Sigmoid colon (tissue), 7 donors: ENCODE measurements around the gene SNX5. TPM values are rescaled to one million over a fixed set of nuclear protein-coding genes. Genes with fewer than 3 reads are reported as not detected.

Experiments used
- DNase-seq: peaks from one replicate; pipeline ENCODE4 v3.0.0-alpha.2; 2019
- H3K27ac ChIP-seq, 4 donors: fragments of 200-600 bp; sonication (generic); one replicate each; pipeline ENCODE4 v1.5.1; 2016 to 2019; ENCODE audit warnings: mild to moderate bottlenecking in 1 of 4
- H3K27me3 ChIP-seq, 3 donors: fragments of 200-600 bp; sonication (generic); one replicate each; pipeline ENCODE4 v1.5.1; 2019; ENCODE audit warnings: mild to moderate bottlenecking in 1 of 3
- H3K36me3 ChIP-seq, 4 donors: fragments of 200-600 bp; sonication (generic); one replicate each; pipeline ENCODE4 v1.5.1; 2016 to 2019
- H3K4me1 ChIP-seq, 4 donors: fragments of 200-600 bp; sonication (generic); one replicate each; pipeline ENCODE4 v1.5.1; 2017 to 2019
- H3K4me3 ChIP-seq, 4 donors: fragments of 200-600 bp; sonication (generic); one replicate each; pipeline ENCODE4 v1.5.1; 2017 to 2019; ENCODE audit warnings: mild to moderate bottlenecking in 2 of 4, moderate library complexity in 1 of 4
- H3K9me3 ChIP-seq, 4 donors: fragments of 200-600 bp in 3 of 4; sonication (generic) in 3 of 4; one replicate each; pipeline versions ENCODE4 v1.5.1 to v1.6.1; 2013 to 2019
- EP300 ChIP-seq, 4 donors: sonication (generic); formaldehyde crosslinking; IDR thresholded peaks; one replicate each; pipeline ENCODE4 v1.6.1; 2017; ENCODE audit warnings: antibody characterized with exemption in 4 of 4
- POLR2A ChIP-seq, 2 donors: fragments of 450-650 bp; IDR thresholded peaks; one replicate each; pipeline ENCODE4 v1.6.1; 2016; ENCODE audit warnings: antibody characterized with exemption in 2 of 2, mild to moderate bottlenecking in 2 of 2, moderate library complexity in 2 of 2
- POLR2AphosphoS5 ChIP-seq, 4 donors: sonication (generic); formaldehyde crosslinking; IDR thresholded peaks; one replicate each; pipeline ENCODE4 v1.6.1; 2017; ENCODE audit warnings: antibody characterized with exemption in 4 of 4
- WGBS, 2 donors: extraction: QIAGEN DNeasy Blood & Tissue Kit; methylation state at CpG; one replicate each; pipeline ENCODE4 v1.1.7; 2013; 5-methylcytosine and 5-hydroxymethylcytosine counted together
- intact Hi-C: fragments of 100-400 bp; cut with DNase I; formaldehyde crosslinking; loops from one replicate; pipeline ENCODE4 v1.15.1; 2023
- polyA plus RNA-seq, 3 donors: library from polyadenylated mRNA; stranded (reverse); fragments of 200-250 nt; gene quantifications; one replicate each; pipeline ENCODE4 v1.2.3, GENCODE V29; 2013
- total RNA-seq, 4 donors: library from RNA; depleted of rRNA; stranded (reverse); fragments of >200 nt; gene quantifications; one replicate each; pipeline ENCODE4 v1.1.0, GENCODE V29; 2016
- TF ChIP-seq, protein P1 (sequence below), 4 experiments: fragments of 450-650 bp in 3 of 4; fragments of 200-600 bp in 1 of 4; IDR thresholded peaks; one replicate each; pipeline ENCODE4 v1.5.1; 2016 to 2019; ENCODE audit warnings: antibody characterized with exemption in 4 of 4, mild to moderate bottlenecking in 3 of 4, moderate library complexity in 2 of 4
- donor health status: healthy with polysubstance abuse.
- donor health status: Bipolar disorder and iron deficiency.
- donor health status: healthy.

Gene SNX5
- total and polyA plus RNA-seq, 7 donors, result 69.0 to 98.5 (median 79.5) TPM

DNA sequence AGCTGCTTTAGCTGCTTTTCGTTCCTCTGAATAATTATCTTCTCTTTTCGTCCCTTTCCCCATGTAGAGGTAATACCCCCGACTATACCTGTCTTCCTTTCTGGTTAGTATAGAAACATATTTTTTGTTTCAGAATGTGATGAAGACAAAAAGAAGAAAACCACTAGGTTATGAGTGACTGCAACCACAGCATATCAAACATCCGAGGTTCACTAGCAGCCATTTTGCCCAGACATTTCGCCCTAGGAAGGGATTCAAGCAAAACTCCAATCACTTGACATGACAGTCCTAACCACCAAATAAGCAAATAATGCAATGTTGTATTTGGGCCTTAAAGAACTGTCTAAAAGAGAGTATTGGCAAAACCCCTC is 9.4 kb downstream of the SNX5 start:
- peak overlapping the region; percentile 74 to 79 (median 76) for H3K27ac ChIP-seq

GRCh38 chr20:17958373-17959256 is 10.0 kb downstream of the SNX5 start:
- TF ChIP-seq EP300 (IDR thresholded peaks at IDR 0.05) (no peak), POLR2A (IDR thresholded peaks at IDR 0.05) (no peak), POLR2AphosphoS5 (IDR thresholded peaks at IDR 0.05) (no peak)
- TF ChIP-seq, protein P1, sequence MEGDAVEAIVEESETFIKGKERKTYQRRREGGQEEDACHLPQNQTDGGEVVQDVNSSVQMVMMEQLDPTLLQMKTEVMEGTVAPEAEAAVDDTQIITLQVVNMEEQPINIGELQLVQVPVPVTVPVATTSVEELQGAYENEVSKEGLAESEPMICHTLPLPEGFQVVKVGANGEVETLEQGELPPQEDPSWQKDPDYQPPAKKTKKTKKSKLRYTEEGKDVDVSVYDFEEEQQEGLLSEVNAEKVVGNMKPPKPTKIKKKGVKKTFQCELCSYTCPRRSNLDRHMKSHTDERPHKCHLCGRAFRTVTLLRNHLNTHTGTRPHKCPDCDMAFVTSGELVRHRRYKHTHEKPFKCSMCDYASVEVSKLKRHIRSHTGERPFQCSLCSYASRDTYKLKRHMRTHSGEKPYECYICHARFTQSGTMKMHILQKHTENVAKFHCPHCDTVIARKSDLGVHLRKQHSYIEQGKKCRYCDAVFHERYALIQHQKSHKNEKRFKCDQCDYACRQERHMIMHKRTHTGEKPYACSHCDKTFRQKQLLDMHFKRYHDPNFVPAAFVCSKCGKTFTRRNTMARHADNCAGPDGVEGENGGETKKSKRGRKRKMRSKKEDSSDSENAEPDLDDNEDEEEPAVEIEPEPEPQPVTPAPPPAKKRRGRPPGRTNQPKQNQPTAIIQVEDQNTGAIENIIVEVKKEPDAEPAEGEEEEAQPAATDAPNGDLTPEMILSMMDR (IDR thresholded peaks at IDR 0.05), result no peak
- Histone ChIP-seq H3K27ac (peak overlapping the region; percentile 74 to 79 (median 76)), H3K4me1 (peaks cover 0 to 67% (median 64%) of the 10 kb centered on the region in 4 donors), H3K27me3 (no peaks in the 10 kb centered on the region), H3K9me3 (no peaks in the 10 kb centered on the region), H3K4me3 (no peak overlapping the region), H3K36me3 (peaks cover 7 to 31% (median 13%) of the 10 kb centered on the region in 4 donors)
- intact Hi-C loops, result no loop called here
- 19 to 40% methylated on average over 5 of the region's 5 CpGs for WGBS, 2 donors
- DNase-seq, result no peak

More for the DNA sequence above, 9.4 kb downstream of the SNX5 start:
- WGBS, 2 donors, result 53 to 56% methylated on average over 5 of the region's 5 CpGs
- H3K4me1 ChIP-seq, result peaks cover 0 to 73% (median 68%) of the 10 kb centered on the region in 4 donors
- intact Hi-C loops, result no loop called here
- H3K36me3 ChIP-seq, result peaks cover under 1 to 25% (median 10%) of the 10 kb centered on the region in 4 donors
- no peaks in the 10 kb centered on the region for H3K27me3 ChIP-seq
- TF ChIP-seq POLR2A (IDR thresholded peaks at IDR 0.05) (no peak), EP300 (IDR thresholded peaks at IDR 0.05) (no peak), POLR2AphosphoS5 (IDR thresholded peaks at IDR 0.05) (no peak)
- TF ChIP-seq, protein P1 (IDR thresholded peaks at IDR 0.05), result no peak
- no peaks in the 10 kb centered on the region for H3K9me3 ChIP-seq
- H3K4me3 ChIP-seq, result no peak overlapping the region
- DNase-seq, result no peak

DNA sequence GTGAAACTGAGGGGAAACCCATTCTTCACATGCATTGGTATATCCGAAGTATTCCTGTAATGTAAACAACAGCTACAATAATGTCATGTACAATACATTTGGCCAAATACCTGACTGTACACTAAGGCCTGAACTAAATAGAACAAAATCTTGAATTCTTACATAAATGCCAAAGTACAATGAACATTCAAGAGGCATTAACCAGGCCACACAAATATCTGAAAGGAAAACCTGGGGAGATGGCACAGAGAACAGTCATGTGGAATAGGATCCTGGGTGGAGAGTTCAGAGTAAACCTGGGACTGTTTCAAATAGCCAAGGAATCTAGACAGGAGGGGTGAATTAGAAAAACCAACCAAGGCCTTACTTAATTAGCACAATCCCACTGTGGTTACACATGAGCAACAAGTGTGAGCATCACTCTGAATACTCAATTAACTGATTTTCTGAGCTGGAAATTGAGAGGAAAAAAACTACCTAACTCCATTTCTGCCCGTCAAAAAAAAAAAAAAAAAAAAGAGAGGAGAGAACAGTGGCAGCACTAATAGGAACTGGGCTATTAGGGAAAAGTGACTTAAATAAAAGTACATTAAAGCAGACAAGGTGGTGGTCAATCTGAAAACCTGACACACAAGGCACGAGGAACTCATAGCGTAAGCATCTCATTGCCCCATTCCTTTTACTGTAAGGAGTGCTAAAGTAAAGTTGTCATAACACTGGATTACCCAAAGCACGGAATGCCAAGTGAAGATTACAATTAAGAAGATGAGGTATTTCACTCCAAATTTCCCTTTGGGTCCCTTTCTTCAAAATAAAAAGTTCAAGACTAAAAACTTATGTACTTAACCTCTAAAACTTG is 10.9 kb downstream of the SNX5 start:
- H3K27me3 ChIP-seq, result no peaks in the 10 kb centered on the region
- intact Hi-C loops, result no loop called here
- H3K4me1 ChIP-seq, result peaks cover 0 to 58% (median 57%) of the 10 kb centered on the region in 4 donors
- TF ChIP-seq, protein P1 (IDR thresholded peaks at IDR 0.05), result no peak
- peaks cover 10 to 40% (median 19%) of the 10 kb centered on the region in 4 donors for H3K36me3 ChIP-seq
- no peak for DNase-seq
- 15 to 45% methylated on average over 5 of the region's 5 CpGs for WGBS, 2 donors
- peak overlapping the region; percentile 74 to 79 (median 76) for H3K27ac ChIP-seq
- no peak overlapping the region for H3K4me3 ChIP-seq
- no peaks in the 10 kb centered on the region for H3K9me3 ChIP-seq

- TF ChIP-seq EP300 (IDR thresholded peaks at IDR 0.05) (no peak), POLR2A (IDR thresholded peaks at IDR 0.05) (no peak), POLR2AphosphoS5 (IDR thresholded peaks at IDR 0.05) (no peak)
- TF ChIP-seq, protein P1 (IDR thresholded peaks at IDR 0.05), result no peak
- Histone ChIP-seq H3K27me3 (no peaks in the 10 kb centered on the region), H3K4me3 (no peak overlapping the region), H3K4me1 (peaks cover 0 to 43% (median 42%) of the 10 kb centered on the region in 4 donors), H3K9me3 (no peaks in the 10 kb centered on the region), H3K36me3 (peaks cover 15 to 55% (median 33%) of the 10 kb centered on the region in 4 donors), H3K27ac (peak overlapping the region in 1 of 4 donors; percentile 79)
- intact Hi-C loops, result no loop called here
- 63 to 83% methylated on average over 8 of the region's 8 CpGs for WGBS, 2 donors
- DNase-seq, result no peak
These were observed 12.4 kb downstream of the SNX5 start for GRCh38 chr20:17956099-17956685.
